ENCODE data around the gene UFSP1. TPM values are rescaled to one million over a fixed set of nuclear protein-coding genes. Genes with fewer than 3 reads are reported as not detected.

The UFSP1 gene
- total and polyA plus RNA-seq, 2 of the 13 experiments (the other 11 are each of a cell fraction or from before 2014, with no cell fraction given) = 0.65 to 3.3 TPM

GRCh38 chr7:100874577-100875355 is 14.7 kb downstream of the UFSP1 start, which contains the start of gene SRRT (continued):
- TF ChIP-seq ZNF574 (CRISPR knock-in tag; IDR thresholded peaks at IDR 0.05) = peak; percentile 89
- no peak for TF ChIP-seq CERS6 (CRISPR knock-in tag; IDR thresholded peaks at IDR 0.05)
- TF ChIP-seq ZNF383 (CRISPR knock-in tag; IDR thresholded peaks at IDR 0.05; ENCODE audit: borderline replicate concordance) = 0 out of 2 replicates have a peak, but pooled peaks have one; percentile 51
- TF ChIP-seq ZNF33A (CRISPR knock-in tag; IDR thresholded peaks at IDR 0.05; ENCODE audit: borderline replicate concordance) = no peak
- TF ChIP-seq CHD2 (IDR thresholded peaks at IDR 0.05; ENCODE audit: low read depth, low read length) = peak; percentile 95
- TF ChIP-seq ZBTB43 (CRISPR knock-in tag; conservative IDR thresholded peaks at IDR 0.05) = 0 out of 2 replicates have a peak, but pooled peaks have one; percentile 52
- peak; percentile 46 for TF ChIP-seq AGO2 (optimal IDR thresholded peaks at IDR 0.05; ENCODE audit: low read depth, low read length)
- 0 out of 2 replicates have a peak, but pooled peaks have one; percentile 82 for TF ChIP-seq ZNF546 (CRISPR knock-in tag; conservative IDR thresholded peaks at IDR 0.05)
- TF ChIP-seq HDAC1 (CRISPR knock-in tag; IDR thresholded peaks at IDR 0.05) = peak; percentile 76
- peak; percentile 74 for TF ChIP-seq ZBTB46 (CRISPR knock-in tag; IDR thresholded peaks at IDR 0.05; ENCODE audit: borderline replicate concordance)
- no peak for TF ChIP-seq SNAI1 (CRISPR knock-in tag; IDR thresholded peaks at IDR 0.05; ENCODE audit: borderline replicate concordance)
- peak; percentile 62; the same call in 1 of the 2 replicates for TF ChIP-seq FOXK1 (CRISPR knock-in tag; IDR thresholded peaks at IDR 0.05; ENCODE audit: borderline replicate concordance, low read depth)
- TF ChIP-seq NCOA5 (CRISPR knock-in tag; IDR thresholded peaks at IDR 0.05) = no peak
- peak; percentile 92 for TF ChIP-seq ZNF678 (CRISPR knock-in tag; IDR thresholded peaks at IDR 0.05)
- TF ChIP-seq HOXA3 (CRISPR knock-in tag; IDR thresholded peaks at IDR 0.05) = peak; percentile 94
- no peak for TF ChIP-seq CAMTA2 (CRISPR knock-in tag; IDR thresholded peaks at IDR 0.05; ENCODE audit: borderline replicate concordance)
- peak; percentile 21; the same call in 1 of the 2 replicates for TF ChIP-seq GATA4 (IDR thresholded peaks at IDR 0.05; ENCODE audit: borderline replicate concordance, low read depth)
- TF ChIP-seq POLR2AphosphoS5 (IDR thresholded peaks at IDR 0.05; ENCODE audit: low read depth, low read length) = peak; percentile 91
- peak; percentile 67; the same call in 1 of the 2 replicates for TF ChIP-seq ERF (CRISPR knock-in tag; IDR thresholded peaks at IDR 0.05)
- no peak for TF ChIP-seq SSRP1 (CRISPR knock-in tag; IDR thresholded peaks at IDR 0.05)
- no peak for TF ChIP-seq ZBTB1 (CRISPR knock-in tag; IDR thresholded peaks at IDR 0.05; ENCODE audit: borderline replicate concordance)
- TF ChIP-seq ATF1 (CRISPR knock-in tag; IDR thresholded peaks at IDR 0.05) = peak; percentile 57
- no peak for TF ChIP-seq ZNF253 (CRISPR knock-in tag; IDR thresholded peaks at IDR 0.05; ENCODE audit: borderline replicate concordance)
- peak; percentile 69; the same call in 1 of the 2 replicates for TF ChIP-seq SMAD1 (CRISPR knock-in tag; IDR thresholded peaks at IDR 0.05; ENCODE audit: borderline replicate concordance, low read depth)

Measured in HepG2 (cell line).